Fibroblast of mammary gland (primary cell): Measurements from ENCODE around the gene EXOC4.
A peak's percentile ranks its signal among the peaks of the same experiment; 100 is the strongest.

ENCODE experiments used
- DNase-seq: peaks from one replicate; pipeline ENCODE4 v3.0.0-alpha.2; 2010; ENCODE audit warnings: low read depth
- H3K4me3 ChIP-seq: 2 replicates; pipeline ENCODE4 v1.5.1; 2011; ENCODE audit warnings: low read depth, mild to moderate bottlenecking, low read length, moderate library complexity; ENCODE audit not compliant: control insufficient read depth
- CTCF ChIP-seq: conservative IDR thresholded peaks from 2 replicates; pipeline ENCODE4 v1.5.1; 2011; ENCODE audit warnings: low read depth, low read length, inconsistent platforms; ENCODE audit not compliant: control insufficient read depth, insufficient read depth

Gene EXOC4

GRCh38 chr7:133514551-133514950 is 261.7 kb downstream of the EXOC4 start:
- TF ChIP-seq CTCF = no peak
- no peak overlapping the region for H3K4me3 ChIP-seq
- no peak for DNase-seq

GRCh38 chr7:133517766-133518165 is 264.9 kb downstream of the EXOC4 start:
- TF ChIP-seq CTCF = no peak
- H3K4me3 ChIP-seq = no peak overlapping the region
- DNase-seq = peak; percentile 22

GRCh38 chr7:133518718-133519117 is 265.8 kb downstream of the EXOC4 start:
- H3K4me3 ChIP-seq = no peak overlapping the region
- no peak for DNase-seq
- no peak for TF ChIP-seq CTCF

GRCh38 chr7:133520248-133520647 is 267.4 kb downstream of the EXOC4 start:
- no peak for TF ChIP-seq CTCF
- no peak for DNase-seq
- H3K4me3 ChIP-seq = no peak overlapping the region

- no peak for TF ChIP-seq CTCF
- DNase-seq = no peak
- no peak overlapping the region for H3K4me3 ChIP-seq
These were observed 269.6 kb downstream of the EXOC4 start for GRCh38 chr7:133522501-133522900.

GRCh38 chr7:133528796-133529195 is 275.9 kb downstream of the EXOC4 start:
- no peak for DNase-seq
- no peak overlapping the region for H3K4me3 ChIP-seq
- no peak for TF ChIP-seq CTCF

- no peak overlapping the region for H3K4me3 ChIP-seq
- no peak for TF ChIP-seq CTCF
- DNase-seq = no peak
These were observed 277.0 kb downstream of the EXOC4 start for GRCh38 chr7:133529861-133530260.
